AG04449 (cell line): ENCODE results near the gene ACAD9.
"Not testable (repeated sequence)": the region's sequence is repeated elsewhere in the genome, so short reads cannot be mapped to it uniquely, and the experiment has no call there.

ENCODE experiments used
- CTCF ChIA-PET: fragments of 350-600 bp; formaldehyde crosslinking; extraction: SDS; loops from one replicate; lab custom pipeline; 2021; ENCODE audit warnings: antibody characterized with exemption; lab: Yijun Ruan, JAX
- POLR2A ChIA-PET: fragments of 400-600, 350-600 bp; formaldehyde crosslinking; extraction: SDS; loops from one replicate; lab custom pipeline; 2020; ENCODE audit warnings: antibody characterized with exemption, inconsistent platforms; lab: Yijun Ruan, JAX
- DNase-seq: peaks from one replicate; pipeline ENCODE4 v3.0.0-alpha.2; 2010; ENCODE audit warnings: low read depth, low spot score
- H3K4me3 ChIP-seq: 2 replicates; pipeline ENCODE4 v1.5.1; 2011; ENCODE audit warnings: low read depth, mild to moderate bottlenecking, control low read depth, low read length
- CTCF ChIP-seq: IDR thresholded peaks from one replicate; pipeline ENCODE4 v1.5.1; 2011; ENCODE audit warnings: mild to moderate bottlenecking, moderate library complexity, low read length, control low read depth, inconsistent platforms; ENCODE audit not compliant: insufficient read depth; ENCODE audit errors: missing control alignments

Gene ACAD9

GRCh38 chr3:128858167-128858566 lies 21.3 kb upstream of the ACAD9 start:
- TF ChIP-seq CTCF, result no peak
- H3K4me3 ChIP-seq, result no peak overlapping the region
- CTCF ChIA-PET, result no interaction called here
- POLR2A ChIA-PET, result no interaction called here
- DNase-seq, result no peak

GRCh38 chr3:128859630-128860029 lies 19.8 kb upstream of the ACAD9 start:
- CTCF ChIA-PET, result interaction anchor here (1.0 kb wide), 1 partner anchor 14 kb away, joined by 4 read pairs; no protein-coding TSS in a partner anchor
- H3K4me3 ChIP-seq, result no peak overlapping the region
- no peak for DNase-seq
- no peak for TF ChIP-seq CTCF
- POLR2A ChIA-PET, result no interaction called here

GRCh38 chr3:128861491-128861890 lies 17.9 kb upstream of the ACAD9 start:
- H3K4me3 ChIP-seq, result no peak overlapping the region
- ChIA-PET POLR2A (no interaction called here), CTCF (no interaction called here)
- DNase-seq, result no peak
- no peak for TF ChIP-seq CTCF

- POLR2A ChIA-PET, result no interaction called here
- TF ChIP-seq CTCF, result peak; percentile 8
- DNase-seq, result no peak
- H3K4me3 ChIP-seq, result no peak overlapping the region
- CTCF ChIA-PET, result interaction anchor here (1.0 to 2.3 kb wide), 3 partner anchors 11 to 68 kb away, joined by 3 to 7 read pairs (median 3); no protein-coding TSS in a partner anchor
Observed at GRCh38 chr3:128863560-128863959, 15.9 kb upstream of the ACAD9 start.

- CTCF ChIA-PET, result interaction anchor here (1.0 to 2.3 kb wide), 2 partner anchors 19 to 69 kb away, joined by 3 to 7 read pairs; no protein-coding TSS in a partner anchor
- TF ChIP-seq CTCF, result no peak
- no peak for DNase-seq
- H3K4me3 ChIP-seq, result no peak overlapping the region
- POLR2A ChIA-PET, result no interaction called here
Observed at GRCh38 chr3:128864351-128864811, 15.0 kb upstream of the ACAD9 start.

GRCh38 chr3:128864849-128865804 lies 14.3 kb upstream of the ACAD9 start:
- POLR2A ChIA-PET, H3K4me3 ChIP-seq, DNase-seq: not testable (repeated sequence)
- CTCF ChIA-PET, result interaction anchor here (1.1 to 1.5 kb wide), 2 partner anchors 10 to 256 kb away, joined by 3 to 5 read pairs; no protein-coding TSS in a partner anchor
